Fibroblast of pulmonary artery (primary cell): ENCODE measurements around the gene GRHL3.
A peak's percentile ranks its signal among the peaks of the same experiment; 100 is the strongest.
"Not testable (repeated sequence)": the region's sequence is repeated elsewhere in the genome, so short reads cannot be mapped to it uniquely, and the experiment has no call there.

Experiments used
- DNase-seq: peaks from one replicate; pipeline ENCODE4 v3.0.0-alpha.2; 2010; ENCODE audit warnings: low read depth
- H3K4me3 ChIP-seq: replicated peaks from 2 replicates; pipeline ENCODE4 v1.5.1; 2011; ENCODE audit warnings: low read depth, mild to moderate bottlenecking, control low read depth, low read length, moderate library complexity
- CTCF ChIP-seq: IDR thresholded peaks from 2 replicates; pipeline ENCODE4 v1.5.1; 2011; ENCODE audit warnings: mild to moderate bottlenecking, control low read depth, low read length, inconsistent platforms; ENCODE audit errors: missing control alignments

Gene GRHL3

GRCh38 chr1:24319312-24319863 lies at the start of gene GRHL3:
Gene GRHL3 (plus strand): TSS chr1:24319357. CDS start chr1:24319552, 195 bp downstream.
- TF ChIP-seq CTCF, result no peak
- no peak within 1 kb of the TSS for H3K4me3 ChIP-seq
- DNase-seq, result no peak

GRCh38 chr1:24274203-24275103 lies 44.7 kb upstream of the GRHL3 start:
- not testable (repeated sequence) for DNase-seq, H3K4me3 ChIP-seq

GRCh38 chr1:24275104-24275410 lies 44.1 kb upstream of the GRHL3 start:
- no peak for TF ChIP-seq CTCF
- DNase-seq, result no peak
- H3K4me3 ChIP-seq, result no peak overlapping the region

GRCh38 chr1:24275510-24275909 lies 43.6 kb upstream of the GRHL3 start:
- H3K4me3 ChIP-seq, result no peak overlapping the region
- DNase-seq, result peak; percentile 52
- TF ChIP-seq CTCF, result no peak

- DNase-seq, result peak; percentile 59
- no peak for TF ChIP-seq CTCF
- H3K4me3 ChIP-seq, result no peak overlapping the region
Measured at GRCh38 chr1:24276791-24277190, 42.4 kb upstream of the GRHL3 start.

GRCh38 chr1:24277420-24278169 lies 41.6 kb upstream of the GRHL3 start:
- DNase-seq, result peak; percentile 73
- no peak for TF ChIP-seq CTCF
- H3K4me3 ChIP-seq, result no peak overlapping the region

- no peak overlapping the region for H3K4me3 ChIP-seq
- no peak for TF ChIP-seq CTCF
- DNase-seq, result no peak
Measured at GRCh38 chr1:24278726-24279125, 40.4 kb upstream of the GRHL3 start.
